HG03469 (cell line): Measurements from ENCODE around the gene ADAMTS8.

Experiments
- ATAC-seq: cut with Tn5 transposase; IDR thresholded peaks from one replicate; pipeline ENCODE4 v1.9.1; 2021; ENCODE audit warnings: mild to moderate bottlenecking, moderate library complexity, moderate number of reproducible peaks; ENCODE audit not compliant: unreplicated experiment

Gene ADAMTS8

GRCh38 chr11:130428316-130429119 lies at the start of gene ADAMTS8:
Gene ADAMTS8 (minus strand): TSS chr11:130428609. CDS start chr11:130428286, 323 bp downstream.
- ATAC-seq, result no peak

GRCh38 chr11:130477586-130478203 lies 49.3 kb upstream of the ADAMTS8 start:
- ATAC-seq, result no peak

GRCh38 chr11:130476922-130477491 lies 48.6 kb upstream of the ADAMTS8 start:
- ATAC-seq, result no peak

- no peak for ATAC-seq
Measured at GRCh38 chr11:130476200-130476921, 48.0 kb upstream of the ADAMTS8 start.

- ATAC-seq, result no peak
Measured at GRCh38 chr11:130475426-130476053, 47.1 kb upstream of the ADAMTS8 start.

- no peak for ATAC-seq
Measured at GRCh38 chr11:130474637-130475400, 46.4 kb upstream of the ADAMTS8 start.

- ATAC-seq, result no peak
Measured at GRCh38 chr11:130473795-130474377, 45.5 kb upstream of the ADAMTS8 start.

GRCh38 chr11:130473056-130473794 lies 44.8 kb upstream of the ADAMTS8 start:
- ATAC-seq, result no peak

GRCh38 chr11:130472434-130472961 lies 44.1 kb upstream of the ADAMTS8 start:
- no peak for ATAC-seq

GRCh38 chr11:130471731-130472433 lies 43.5 kb upstream of the ADAMTS8 start:
- no peak for ATAC-seq

GRCh38 chr11:130470832-130471706 lies 42.7 kb upstream of the ADAMTS8 start:
- no peak for ATAC-seq

GRCh38 chr11:130469181-130469580 lies 40.8 kb upstream of the ADAMTS8 start:
- ATAC-seq, result no peak

GRCh38 chr11:130467116-130467900 lies 38.9 kb upstream of the ADAMTS8 start:
- ATAC-seq, result no peak

- ATAC-seq, result no peak
Measured at GRCh38 chr11:130465263-130465662, 36.9 kb upstream of the ADAMTS8 start.

- ATAC-seq, result no peak
Measured at GRCh38 chr11:130464291-130464812, 35.9 kb upstream of the ADAMTS8 start.

GRCh38 chr11:130462931-130463330 lies 34.5 kb upstream of the ADAMTS8 start:
- ATAC-seq, result no peak
